GM23338 (cell line): ENCODE data around the gene LRRFIP2. TPM values are rescaled to one million over a fixed set of nuclear protein-coding genes. Genes with fewer than 3 reads are reported as not detected.

Experiments
- ATAC-seq: fragments of 200-7000 bp; cut with Tn5 transposase; 3 replicates; pipeline ENCODE4 v1.9.1; 2020
- DNase-seq: peaks from one replicate; pipeline ENCODE4 v3.0.0-alpha.2; 2015; ENCODE audit warnings: low spot score
- H2AFZ ChIP-seq: fragments of 200-600 bp; sonication (generic); 2 replicates; pipeline ENCODE4 v1.8.0; 2016; ENCODE audit warnings: antibody characterized with exemption, mild to moderate bottlenecking, moderate library complexity
- H3F3A ChIP-seq: fragments of 200-600 bp; sonication (generic); replicated peaks from 2 replicates; pipeline ENCODE4 v1.8.0; 2017; ENCODE audit warnings: antibody characterized with exemption, mixed run types, low read depth
- H3K27ac ChIP-seq: fragments of 200-600 bp; sonication (generic); 2 replicates; pipeline ENCODE4 v1.6.1; 2016; ENCODE audit warnings: low read depth
- H3K27me3 ChIP-seq: fragments of 200-600 bp; sonication (generic); 2 replicates; pipeline ENCODE4 v1.8.0; 2016; ENCODE audit warnings: mild to moderate bottlenecking, mixed run types, moderate library complexity; ENCODE audit not compliant: insufficient read depth
- H3K36me3 ChIP-seq: fragments of 200-600 bp; sonication (generic); 2 replicates; pipeline ENCODE4 v1.8.0; 2016; ENCODE audit warnings: mild to moderate bottlenecking; ENCODE audit not compliant: insufficient read depth
- H3K4me1 ChIP-seq: fragments of 200-600 bp; sonication (generic); 2 replicates; pipeline ENCODE4 v1.8.0; 2016; ENCODE audit warnings: mild to moderate bottlenecking, moderate library complexity; ENCODE audit not compliant: insufficient read depth
- H3K4me2 ChIP-seq: fragments of 200-600 bp; sonication (generic); 2 replicates; pipeline ENCODE4 v1.7.1; 2017; ENCODE audit warnings: mixed run types
- H3K4me3 ChIP-seq: fragments of 200-600 bp; sonication (generic); 2 replicates; pipeline ENCODE4 v1.6.1; 2016; ENCODE audit warnings: mixed run types
- H3K79me2 ChIP-seq: fragments of 200-600 bp; sonication (generic); replicated peaks from 2 replicates; pipeline ENCODE4 v1.8.0; 2017; ENCODE audit warnings: mild to moderate bottlenecking; ENCODE audit not compliant: insufficient read depth
- H3K9me2 ChIP-seq: fragments of 200-600 bp; sonication (generic); 2 replicates; pipeline ENCODE4 v1.8.0; 2017; ENCODE audit not compliant: insufficient read depth
- H4K20me1 ChIP-seq: fragments of 200-600 bp; sonication (generic); replicated peaks from 2 replicates; pipeline ENCODE4 v1.8.0; 2017; ENCODE audit warnings: mild to moderate bottlenecking; ENCODE audit not compliant: insufficient read depth
- H3K27ac Mint-ChIP-seq: 2 replicates; pipeline ENCODE4 v1.8.0; 2020; ENCODE audit warnings: inconsistent platforms, mild to moderate bottlenecking, moderate library complexity, mixed read lengths
- H3K27me3 Mint-ChIP-seq: 3 replicates; pipeline ENCODE4 v1.8.0; 2022; ENCODE audit warnings: low read depth, mild to moderate bottlenecking, moderate library complexity, mixed read lengths, inconsistent platforms; ENCODE audit not compliant: insufficient read depth, poor library complexity
- H3K36me3 Mint-ChIP-seq: 3 replicates; pipeline ENCODE4 v1.8.0; 2021; ENCODE audit warnings: low read depth, mild to moderate bottlenecking, inconsistent platforms, moderate library complexity, mixed read lengths
- H3K4me1 Mint-ChIP-seq: 3 replicates; pipeline ENCODE4 v1.8.0; 2020; ENCODE audit warnings: mild to moderate bottlenecking, inconsistent platforms, mixed read lengths
- H3K4me3 Mint-ChIP-seq: 3 replicates; pipeline ENCODE4 v1.8.0; 2021; ENCODE audit warnings: moderate library complexity, mild to moderate bottlenecking, inconsistent platforms, mixed read lengths
- H3K9me3 Mint-ChIP-seq: 3 replicates; pipeline ENCODE4 v1.8.0; 2020; ENCODE audit warnings: moderate library complexity, mild to moderate bottlenecking, inconsistent platforms, mixed read lengths
- EZH2 ChIP-seq: fragments of 200-600 bp; sonication (generic); IDR thresholded peaks from one replicate; pipeline ENCODE4 v1.8.0; 2017; ENCODE audit warnings: antibody characterized with exemption, mild to moderate bottlenecking, low read depth; ENCODE audit not compliant: unreplicated experiment
- JUNB ChIP-seq: IDR thresholded peaks from one replicate; pipeline ENCODE4 v1.6.1; 2016; ENCODE audit warnings: antibody characterized with exemption; ENCODE audit not compliant: unreplicated experiment
- NANOG ChIP-seq: IDR thresholded peaks from 2 replicates; pipeline ENCODE4 v1.6.1; 2016; ENCODE audit warnings: antibody characterized with exemption, borderline replicate concordance
- POLR2AphosphoS5 ChIP-seq: IDR thresholded peaks from 2 replicates; pipeline ENCODE4 v1.6.1; 2016; ENCODE audit warnings: antibody characterized with exemption, low read depth
- ZNF331 ChIP-seq: fragments of 250-450 bp; sonication (Bioruptor Pico); IDR thresholded peaks from 2 replicates; pipeline ENCODE4 v1.5.0; 2020; ENCODE audit warnings: low read depth, mild to moderate bottlenecking, moderate library complexity
- polyA plus RNA-seq: library from polyadenylated mRNA; unstranded; fragments of >200 nt; fragmentation: Nextera tagmentation; extraction: Ambion mirVana; gene quantifications from 2 replicates; pipeline ENCODE4 v1.2.1, GENCODE V29; 2016
- total RNA-seq: library from RNA; depleted of rRNA; stranded (reverse); fragments of >200 nt; shearing (Covaris generic); gene quantifications from 2 replicates; pipeline ENCODE4 v1.2.3, GENCODE V29; 2014
- TF ChIP-seq, protein P1 (sequence below): IDR thresholded peaks from one replicate; pipeline ENCODE4 v1.6.1; 2018; ENCODE audit warnings: antibody characterized with exemption; ENCODE audit not compliant: unreplicated experiment
- TF ChIP-seq, protein P2 (sequence below): IDR thresholded peaks from 2 replicates; pipeline ENCODE4 v1.6.1; 2016; ENCODE audit warnings: antibody characterized with exemption
- TF ChIP-seq, protein P3 (sequence below): fragments of 250-450 bp; sonication (Bioruptor Pico); IDR thresholded peaks from 2 replicates; pipeline ENCODE4 v1.5.0; 2020; ENCODE audit warnings: mild to moderate bottlenecking, moderate library complexity

The LRRFIP2 gene
- total and polyA plus RNA-seq, 2 experiments from 2014 or later: 20.3 to 29.0 TPM

DNA sequence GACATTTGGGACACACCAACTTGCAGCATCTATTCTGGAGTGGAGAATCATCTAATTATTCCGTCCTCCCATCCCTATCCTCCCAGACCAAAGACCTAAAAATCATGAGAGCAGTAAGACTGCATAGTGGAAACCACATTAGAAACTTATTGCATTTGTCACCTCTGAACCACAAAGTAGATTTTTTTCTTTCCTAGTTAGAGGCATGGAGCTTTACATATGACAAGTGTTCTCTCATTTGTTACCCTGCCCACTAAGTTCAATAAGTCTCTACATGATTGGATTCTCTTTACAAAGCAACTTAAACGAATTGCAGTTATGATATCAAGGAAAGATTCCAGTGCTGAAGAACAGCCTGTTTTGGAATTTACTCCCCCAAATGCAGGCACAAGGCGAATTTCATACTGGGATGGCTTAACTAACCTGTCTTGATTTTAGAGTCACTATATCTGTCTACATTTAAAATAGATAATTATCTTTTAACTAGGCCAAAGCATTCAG lies 42.3 kb upstream of the LRRFIP2 start:
- Histone ChIP-seq H3F3A (no peaks in the 10 kb centered on the region), H3K4me1 (no peaks in the 10 kb centered on the region), H3K9me2 (no peaks in the 10 kb centered on the region), H3K4me2 (no peak overlapping the region), H2AFZ (no peak overlapping the region), H3K4me3 (no peak overlapping the region), H3K79me2 (no peaks in the 10 kb centered on the region), H3K27ac (no peak overlapping the region), H3K36me3 (no peaks in the 10 kb centered on the region), H3K27me3 (no peaks in the 10 kb centered on the region), H4K20me1 (no peaks in the 10 kb centered on the region)
- no peaks in the 10 kb centered on the region; the same call in 2 of the 3 replicates for H3K36me3 Mint-ChIP-seq
- no peak overlapping the region for H3K27ac Mint-ChIP-seq
- H3K4me1 Mint-ChIP-seq: no peaks in the 10 kb centered on the region
- no peak for TF ChIP-seq EZH2
- no peak for TF ChIP-seq ZNF331
- TF ChIP-seq NANOG: no peak
- no peak for TF ChIP-seq POLR2AphosphoS5
- TF ChIP-seq, protein P1, sequence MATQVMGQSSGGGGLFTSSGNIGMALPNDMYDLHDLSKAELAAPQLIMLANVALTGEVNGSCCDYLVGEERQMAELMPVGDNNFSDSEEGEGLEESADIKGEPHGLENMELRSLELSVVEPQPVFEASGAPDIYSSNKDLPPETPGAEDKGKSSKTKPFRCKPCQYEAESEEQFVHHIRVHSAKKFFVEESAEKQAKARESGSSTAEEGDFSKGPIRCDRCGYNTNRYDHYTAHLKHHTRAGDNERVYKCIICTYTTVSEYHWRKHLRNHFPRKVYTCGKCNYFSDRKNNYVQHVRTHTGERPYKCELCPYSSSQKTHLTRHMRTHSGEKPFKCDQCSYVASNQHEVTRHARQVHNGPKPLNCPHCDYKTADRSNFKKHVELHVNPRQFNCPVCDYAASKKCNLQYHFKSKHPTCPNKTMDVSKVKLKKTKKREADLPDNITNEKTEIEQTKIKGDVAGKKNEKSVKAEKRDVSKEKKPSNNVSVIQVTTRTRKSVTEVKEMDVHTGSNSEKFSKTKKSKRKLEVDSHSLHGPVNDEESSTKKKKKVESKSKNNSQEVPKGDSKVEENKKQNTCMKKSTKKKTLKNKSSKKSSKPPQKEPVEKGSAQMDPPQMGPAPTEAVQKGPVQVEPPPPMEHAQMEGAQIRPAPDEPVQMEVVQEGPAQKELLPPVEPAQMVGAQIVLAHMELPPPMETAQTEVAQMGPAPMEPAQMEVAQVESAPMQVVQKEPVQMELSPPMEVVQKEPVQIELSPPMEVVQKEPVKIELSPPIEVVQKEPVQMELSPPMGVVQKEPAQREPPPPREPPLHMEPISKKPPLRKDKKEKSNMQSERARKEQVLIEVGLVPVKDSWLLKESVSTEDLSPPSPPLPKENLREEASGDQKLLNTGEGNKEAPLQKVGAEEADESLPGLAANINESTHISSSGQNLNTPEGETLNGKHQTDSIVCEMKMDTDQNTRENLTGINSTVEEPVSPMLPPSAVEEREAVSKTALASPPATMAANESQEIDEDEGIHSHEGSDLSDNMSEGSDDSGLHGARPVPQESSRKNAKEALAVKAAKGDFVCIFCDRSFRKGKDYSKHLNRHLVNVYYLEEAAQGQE: no peak
- TF ChIP-seq, protein P2, sequence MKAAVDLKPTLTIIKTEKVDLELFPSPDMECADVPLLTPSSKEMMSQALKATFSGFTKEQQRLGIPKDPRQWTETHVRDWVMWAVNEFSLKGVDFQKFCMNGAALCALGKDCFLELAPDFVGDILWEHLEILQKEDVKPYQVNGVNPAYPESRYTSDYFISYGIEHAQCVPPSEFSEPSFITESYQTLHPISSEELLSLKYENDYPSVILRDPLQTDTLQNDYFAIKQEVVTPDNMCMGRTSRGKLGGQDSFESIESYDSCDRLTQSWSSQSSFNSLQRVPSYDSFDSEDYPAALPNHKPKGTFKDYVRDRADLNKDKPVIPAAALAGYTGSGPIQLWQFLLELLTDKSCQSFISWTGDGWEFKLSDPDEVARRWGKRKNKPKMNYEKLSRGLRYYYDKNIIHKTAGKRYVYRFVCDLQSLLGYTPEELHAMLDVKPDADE: no peak
- no peak for TF ChIP-seq JUNB
- H3K27me3 Mint-ChIP-seq: peaks cover 2% of the 10 kb centered on the region
- no peak overlapping the region for H3K4me3 Mint-ChIP-seq
- ATAC-seq: no peak
- no peak for DNase-seq
- peaks cover 17% of the 10 kb centered on the region for H3K9me3 Mint-ChIP-seq

DNA sequence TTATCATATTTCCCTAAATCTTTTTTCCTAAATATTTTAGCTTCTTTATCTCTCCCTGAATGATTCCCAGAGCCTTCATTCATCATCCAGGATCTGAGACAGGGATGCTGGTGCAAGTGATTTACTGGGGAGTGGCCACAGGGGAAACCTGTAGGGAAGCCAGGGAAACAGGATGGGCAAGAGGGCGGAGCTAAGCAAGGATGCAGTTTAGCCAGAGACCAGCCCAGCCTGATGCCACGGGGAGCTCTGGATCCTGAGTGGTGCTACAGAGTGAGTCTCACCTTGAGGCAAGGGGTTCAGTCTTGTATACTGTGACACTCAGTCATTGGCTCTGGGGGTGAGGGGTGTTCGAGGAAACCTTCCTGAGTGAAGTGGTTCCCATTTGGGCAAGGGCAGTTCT lies 39.7 kb upstream of the LRRFIP2 start:
- H3K9me3 Mint-ChIP-seq: peaks cover 17% of the 10 kb centered on the region
- Histone ChIP-seq H3K36me3 (no peaks in the 10 kb centered on the region), H3K79me2 (no peaks in the 10 kb centered on the region), H3K27me3 (no peaks in the 10 kb centered on the region), H3F3A (no peaks in the 10 kb centered on the region), H3K4me3 (no peak overlapping the region), H3K4me2 (no peak overlapping the region), H3K9me2 (no peaks in the 10 kb centered on the region), H4K20me1 (no peaks in the 10 kb centered on the region), H3K4me1 (no peaks in the 10 kb centered on the region), H2AFZ (peak overlapping the region; percentile 44; the same call in 1 of the 2 replicates), H3K27ac (no peak overlapping the region)
- H3K36me3 Mint-ChIP-seq: no peaks in the 10 kb centered on the region; the same call in 2 of the 3 replicates
- ATAC-seq (peak; percentile 93), DNase-seq (peak; percentile 62)
- no peak overlapping the region for H3K27ac Mint-ChIP-seq
- H3K4me1 Mint-ChIP-seq: no peaks in the 10 kb centered on the region
- H3K27me3 Mint-ChIP-seq: peaks cover 2% of the 10 kb centered on the region
- no peak overlapping the region for H3K4me3 Mint-ChIP-seq
- TF ChIP-seq, protein P2: no peak
- TF ChIP-seq, protein P3, sequence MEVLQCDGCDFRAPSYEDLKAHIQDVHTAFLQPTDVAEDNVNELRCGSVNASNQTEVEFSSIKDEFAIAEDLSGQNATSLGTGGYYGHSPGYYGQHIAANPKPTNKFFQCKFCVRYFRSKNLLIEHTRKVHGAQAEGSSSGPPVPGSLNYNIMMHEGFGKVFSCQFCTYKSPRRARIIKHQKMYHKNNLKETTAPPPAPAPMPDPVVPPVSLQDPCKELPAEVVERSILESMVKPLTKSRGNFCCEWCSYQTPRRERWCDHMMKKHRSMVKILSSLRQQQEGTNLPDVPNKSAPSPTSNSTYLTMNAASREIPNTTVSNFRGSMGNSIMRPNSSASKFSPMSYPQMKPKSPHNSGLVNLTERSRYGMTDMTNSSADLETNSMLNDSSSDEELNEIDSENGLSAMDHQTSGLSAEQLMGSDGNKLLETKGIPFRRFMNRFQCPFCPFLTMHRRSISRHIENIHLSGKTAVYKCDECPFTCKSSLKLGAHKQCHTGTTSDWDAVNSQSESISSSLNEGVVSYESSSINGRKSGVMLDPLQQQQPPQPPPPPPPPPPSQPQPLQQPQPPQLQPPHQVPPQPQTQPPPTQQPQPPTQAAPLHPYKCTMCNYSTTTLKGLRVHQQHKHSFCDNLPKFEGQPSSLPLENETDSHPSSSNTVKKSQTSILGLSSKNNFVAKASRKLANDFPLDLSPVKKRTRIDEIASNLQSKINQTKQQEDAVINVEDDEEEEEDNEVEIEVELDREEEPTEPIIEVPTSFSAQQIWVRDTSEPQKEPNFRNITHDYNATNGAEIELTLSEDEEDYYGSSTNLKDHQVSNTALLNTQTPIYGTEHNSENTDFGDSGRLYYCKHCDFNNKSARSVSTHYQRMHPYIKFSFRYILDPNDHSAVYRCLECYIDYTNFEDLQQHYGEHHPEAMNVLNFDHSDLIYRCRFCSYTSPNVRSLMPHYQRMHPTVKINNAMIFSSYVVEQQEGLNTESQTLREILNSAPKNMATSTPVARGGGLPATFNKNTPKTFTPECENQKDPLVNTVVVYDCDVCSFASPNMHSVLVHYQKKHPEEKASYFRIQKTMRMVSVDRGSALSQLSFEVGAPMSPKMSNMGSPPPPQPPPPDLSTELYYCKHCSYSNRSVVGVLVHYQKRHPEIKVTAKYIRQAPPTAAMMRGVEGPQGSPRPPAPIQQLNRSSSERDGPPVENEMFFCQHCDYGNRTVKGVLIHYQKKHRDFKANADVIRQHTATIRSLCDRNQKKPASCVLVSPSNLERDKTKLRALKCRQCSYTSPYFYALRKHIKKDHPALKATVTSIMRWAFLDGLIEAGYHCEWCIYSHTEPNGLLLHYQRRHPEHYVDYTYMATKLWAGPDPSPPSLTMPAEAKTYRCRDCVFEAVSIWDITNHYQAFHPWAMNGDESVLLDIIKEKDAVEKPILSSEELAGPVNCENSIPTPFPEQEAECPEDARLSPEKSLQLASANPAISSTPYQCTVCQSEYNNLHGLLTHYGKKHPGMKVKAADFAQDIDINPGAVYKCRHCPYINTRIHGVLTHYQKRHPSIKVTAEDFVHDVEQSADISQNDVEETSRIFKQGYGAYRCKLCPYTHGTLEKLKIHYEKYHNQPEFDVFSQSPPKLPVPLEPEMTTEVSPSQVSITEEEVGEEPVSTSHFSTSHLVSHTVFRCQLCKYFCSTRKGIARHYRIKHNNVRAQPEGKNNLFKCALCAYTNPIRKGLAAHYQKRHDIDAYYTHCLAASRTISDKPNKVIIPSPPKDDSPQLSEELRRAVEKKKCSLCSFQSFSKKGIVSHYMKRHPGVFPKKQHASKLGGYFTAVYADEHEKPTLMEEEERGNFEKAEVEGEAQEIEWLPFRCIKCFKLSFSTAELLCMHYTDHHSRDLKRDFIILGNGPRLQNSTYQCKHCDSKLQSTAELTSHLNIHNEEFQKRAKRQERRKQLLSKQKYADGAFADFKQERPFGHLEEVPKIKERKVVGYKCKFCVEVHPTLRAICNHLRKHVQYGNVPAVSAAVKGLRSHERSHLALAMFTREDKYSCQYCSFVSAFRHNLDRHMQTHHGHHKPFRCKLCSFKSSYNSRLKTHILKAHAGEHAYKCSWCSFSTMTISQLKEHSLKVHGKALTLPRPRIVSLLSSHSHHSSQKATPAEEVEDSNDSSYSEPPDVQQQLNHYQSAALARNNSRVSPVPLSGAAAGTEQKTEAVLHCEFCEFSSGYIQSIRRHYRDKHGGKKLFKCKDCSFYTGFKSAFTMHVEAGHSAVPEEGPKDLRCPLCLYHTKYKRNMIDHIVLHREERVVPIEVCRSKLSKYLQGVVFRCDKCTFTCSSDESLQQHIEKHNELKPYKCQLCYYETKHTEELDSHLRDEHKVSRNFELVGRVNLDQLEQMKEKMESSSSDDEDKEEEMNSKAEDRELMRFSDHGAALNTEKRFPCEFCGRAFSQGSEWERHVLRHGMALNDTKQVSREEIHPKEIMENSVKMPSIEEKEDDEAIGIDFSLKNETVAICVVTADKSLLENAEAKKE (CRISPR knock-in tag): no peak
- no peak for TF ChIP-seq ZNF331
